BLaER1 treated with 17β-estradiol and CSF1 and Interleukin-3, amounts not matched to agents 10 nM and 100 nM (cell line): ENCODE data around the gene CWC27.
A peak's percentile ranks its signal among the peaks of the same experiment; 100 is the strongest.
"Not testable (repeated sequence)": the region's sequence is repeated elsewhere in the genome, so short reads cannot be mapped to it uniquely, and the experiment has no call there.

Source experiments
- H3K27ac ChIP-seq, 11 experiments: shearing (Covaris generic); formaldehyde crosslinking; 2 replicates each; pipeline ENCODE4 v1.8.1; 2022
- H3K27me3 ChIP-seq, 11 experiments: shearing (Covaris generic); formaldehyde crosslinking; 2 replicates each; pipeline ENCODE4 v1.8.1; 2022
- H3K36me3 ChIP-seq, 11 experiments: shearing (Covaris generic); formaldehyde crosslinking; 2 replicates each; pipeline ENCODE4 v1.8.1; 2022
- H3K4me1 ChIP-seq, 10 experiments: shearing (Covaris generic); formaldehyde crosslinking; 2 replicates each; pipeline ENCODE4 v1.8.1; 2022
- H3K4me2 ChIP-seq, 11 experiments: shearing (Covaris generic); formaldehyde crosslinking; 2 replicates each; pipeline ENCODE4 v1.8.1; 2022
- H3K4me3 ChIP-seq, 10 experiments: shearing (Covaris generic); formaldehyde crosslinking; 2 replicates each; pipeline ENCODE4 v1.8.1; 2022
- H3K9ac ChIP-seq, 11 experiments: shearing (Covaris generic); formaldehyde crosslinking; 2 replicates each; pipeline ENCODE4 v1.8.1; 2022
- H3K9me3 ChIP-seq, 11 experiments: shearing (Covaris generic); formaldehyde crosslinking; replicated peaks in 1 of 11; 2 replicates each; pipeline ENCODE4 v1.8.1; 2022
- H4K20me1 ChIP-seq, 11 experiments: shearing (Covaris generic); formaldehyde crosslinking; 2 replicates each; pipeline ENCODE4 v1.8.1; 2022
- Cebpa-rat ChIP-seq, 11 experiments: shearing (Covaris generic); IDR thresholded peaks; 2 replicates each; pipeline ENCODE4 v1.8.1; 2022

The CWC27 gene

DNA sequence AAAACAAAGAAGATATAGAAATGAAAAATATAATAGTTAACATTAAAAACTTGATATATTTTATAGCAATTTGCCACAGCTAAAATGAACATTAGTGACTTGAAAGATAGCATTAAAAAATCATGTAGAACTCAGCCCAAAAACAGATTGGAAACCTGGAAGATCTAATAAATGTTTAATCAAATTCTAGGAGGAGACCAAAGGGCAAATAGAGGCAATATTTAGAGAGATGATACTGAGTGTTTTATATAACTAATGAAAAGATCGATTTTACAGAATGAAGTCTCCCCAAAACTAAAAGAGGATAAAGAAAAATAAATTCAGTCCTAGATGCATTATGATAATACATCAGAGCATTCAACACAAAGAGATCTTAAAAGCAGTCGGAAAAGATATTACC is 127.0 kb downstream of the CWC27 start:
- H3K9ac ChIP-seq, result no peak overlapping the region
- H3K36me3 ChIP-seq, result peaks cover 5 to 46% (median 20%) of the 10 kb centered on the region in 11 experiments; a peak in 20 of 22 replicates
- peaks cover 6 to 21% (median 12%) of the 10 kb centered on the region in 11 experiments; a peak in 13 of 22 replicates for H3K9me3 ChIP-seq
- no peak overlapping the region for H3K4me3 ChIP-seq
- no peak overlapping the region for H3K27ac ChIP-seq
- H4K20me1 ChIP-seq, result no peaks in the 10 kb centered on the region
- H3K4me1 ChIP-seq, result no peaks in the 10 kb centered on the region
- H3K4me2 ChIP-seq, result no peak overlapping the region
- H3K27me3 ChIP-seq, result no peaks in the 10 kb centered on the region
- TF ChIP-seq Cebpa-rat (IDR thresholded peaks at IDR 0.05), result no peak

GRCh38 chr5:64899838-64900237 is 131.1 kb downstream of the CWC27 start:
- Histone ChIP-seq H3K4me3 (no peak overlapping the region), H3K9me3 (peaks cover 6 to 21% (median 12%) of the 10 kb centered on the region in 11 experiments; a peak in 13 of 22 replicates), H3K4me2 (no peak overlapping the region), H3K4me1 (no peaks in the 10 kb centered on the region), H3K27ac (no peak overlapping the region), H3K9ac (no peak overlapping the region), H3K27me3 (no peaks in the 10 kb centered on the region), H3K36me3 (peaks cover 4 to 33% (median 15%) of the 10 kb centered on the region in 11 experiments; a peak in 20 of 22 replicates), H4K20me1 (no peaks in the 10 kb centered on the region)
- no peak for TF ChIP-seq Cebpa-rat (IDR thresholded peaks at IDR 0.05)

GRCh38 chr5:64900618-64901017 is 131.9 kb downstream of the CWC27 start:
- no peak overlapping the region for H3K4me2 ChIP-seq
- TF ChIP-seq Cebpa-rat (IDR thresholded peaks at IDR 0.05), result no peak
- H3K27ac ChIP-seq, result no peak overlapping the region
- H3K36me3 ChIP-seq, result peaks cover 4 to 27% (median 15%) of the 10 kb centered on the region in 11 experiments; a peak in 20 of 22 replicates
- no peak overlapping the region for H3K9ac ChIP-seq
- H3K9me3 ChIP-seq, result peaks cover 7 to 21% (median 12%) of the 10 kb centered on the region in 11 experiments; a peak in 13 of 22 replicates
- H3K4me3 ChIP-seq, result no peak overlapping the region
- H3K27me3 ChIP-seq, result no peaks in the 10 kb centered on the region
- no peaks in the 10 kb centered on the region for H4K20me1 ChIP-seq
- H3K4me1 ChIP-seq, result no peaks in the 10 kb centered on the region

DNA sequence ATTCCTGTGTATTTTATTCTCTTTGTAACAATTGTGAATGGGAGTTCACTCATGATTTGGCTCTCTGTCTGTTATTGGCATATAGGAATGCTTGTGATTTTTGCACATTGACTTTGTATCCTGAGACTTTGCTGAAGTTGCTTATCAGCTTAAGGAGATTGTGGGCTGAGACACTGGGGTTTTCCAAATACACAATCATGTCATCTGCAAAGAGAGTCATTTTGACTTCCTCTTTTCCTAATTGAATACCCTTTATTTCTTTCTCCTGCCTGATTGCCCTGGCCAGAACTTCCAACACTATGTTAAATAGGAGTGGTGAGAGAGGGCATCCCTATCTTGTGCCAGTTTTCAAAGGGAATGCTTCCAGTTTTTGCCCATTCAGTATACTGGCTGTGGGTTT is 138.7 kb downstream of the CWC27 start:
- not testable (repeated sequence) for H3K4me2 ChIP-seq, H3K4me1 ChIP-seq, H3K27ac ChIP-seq, H3K9ac ChIP-seq, H3K27me3 ChIP-seq, H3K4me3 ChIP-seq, H4K20me1 ChIP-seq
- peaks cover 4 to 17% (median 13%) of the 10 kb centered on the region in 11 experiments; a peak in 19 of 22 replicates for H3K9me3 ChIP-seq
- H3K36me3 ChIP-seq, result peaks cover 0 to 18% (median 10%) of the 10 kb centered on the region in 11 experiments; a peak in 14 of 22 replicates

- Histone ChIP-seq H3K9me3 (peaks cover 12 to 29% (median 23%) of the 10 kb centered on the region in 11 experiments), H3K4me1 (peaks cover 0 to 10% (median 4%) of the 10 kb centered on the region in 10 experiments; a peak in 10 of 20 replicates), H3K27me3 (no peaks in the 10 kb centered on the region), H3K4me3 (no peak overlapping the region), H3K27ac (no peak overlapping the region), H3K4me2 (no peak overlapping the region), H4K20me1 (no peaks in the 10 kb centered on the region), H3K9ac (no peak overlapping the region), H3K36me3 (peaks cover 6 to 32% (median 13%) of the 10 kb centered on the region in 11 experiments; a peak in 18 of 22 replicates)
- no peak for TF ChIP-seq Cebpa-rat (IDR thresholded peaks at IDR 0.05)
Observed at GRCh38 chr5:64914396-64914795, 145.7 kb downstream of the CWC27 start.

DNA sequence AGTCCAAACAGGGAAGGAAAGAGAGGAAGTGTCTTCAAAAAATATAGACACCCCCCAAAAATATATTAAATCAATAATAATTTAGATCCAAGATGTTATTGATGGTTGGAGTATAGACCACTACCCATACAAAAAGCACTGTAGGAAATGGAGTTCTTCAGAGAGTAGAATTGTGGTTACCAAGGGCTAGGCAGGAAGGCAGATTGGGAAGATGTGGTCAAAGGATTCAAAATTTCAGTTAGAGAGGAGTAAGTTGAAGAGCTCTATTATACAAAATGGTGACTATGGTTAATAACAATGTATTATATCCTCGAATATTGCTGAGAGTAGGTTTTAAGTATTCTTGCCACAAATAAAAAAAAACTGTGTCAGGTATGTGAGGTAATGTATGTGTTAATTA is 149.4 kb downstream of the CWC27 start:
- H3K36me3 ChIP-seq, result peaks cover 27 to 44% (median 36%) of the 10 kb centered on the region in 11 experiments; a peak in 21 of 22 replicates
- 0 out of 20 replicates have a peak overlapping the region, but pooled peaks of 1 of the 10 experiments have one; percentile 6 for H3K4me3 ChIP-seq
- peaks cover 0 to 10% (median 4%) of the 10 kb centered on the region in 10 experiments; a peak in 10 of 20 replicates for H3K4me1 ChIP-seq
- peak overlapping the region in 6 of 11 experiments; percentile 11 to 47 (median 33); a peak in 5 of 22 replicates for H3K4me2 ChIP-seq
- no peaks in the 10 kb centered on the region for H3K27me3 ChIP-seq
- H3K27ac ChIP-seq, result no peak overlapping the region
- TF ChIP-seq Cebpa-rat (IDR thresholded peaks at IDR 0.05), result no peak
- no peaks in the 10 kb centered on the region for H4K20me1 ChIP-seq
- H3K9me3 ChIP-seq, result peaks cover 33 to 53% (median 46%) of the 10 kb centered on the region in 11 experiments
- H3K9ac ChIP-seq, result no peak overlapping the region

DNA sequence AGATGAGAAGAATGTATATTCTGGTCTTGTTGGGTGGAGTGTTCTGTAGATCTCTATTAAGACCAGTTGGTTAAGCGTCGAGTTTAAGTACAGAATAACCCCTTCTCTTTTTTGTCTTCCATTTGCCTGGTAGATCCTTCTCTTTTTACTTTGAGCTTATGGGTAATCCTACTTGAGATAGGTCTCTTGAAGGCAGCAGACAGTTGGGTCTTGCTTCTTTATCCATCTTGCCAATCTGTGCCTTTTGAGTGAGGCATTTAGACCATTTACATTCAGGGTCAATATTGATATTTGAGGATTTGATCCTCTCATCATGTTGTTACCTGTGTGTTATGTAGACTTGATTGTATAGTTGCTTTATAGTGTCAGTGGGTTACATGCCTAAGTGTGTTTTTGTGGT is 152.7 kb downstream of the CWC27 start:
- no peak overlapping the region for H3K4me2 ChIP-seq
- peaks cover 0 to 10% (median 4%) of the 10 kb centered on the region in 10 experiments; a peak in 10 of 20 replicates for H3K4me1 ChIP-seq
- no peaks in the 10 kb centered on the region for H4K20me1 ChIP-seq
- H3K9ac ChIP-seq, result no peak overlapping the region
- H3K9me3 ChIP-seq, result peaks cover 33 to 56% (median 46%) of the 10 kb centered on the region in 11 experiments
- H3K27ac ChIP-seq, result no peak overlapping the region
- no peaks in the 10 kb centered on the region for H3K27me3 ChIP-seq
- H3K36me3 ChIP-seq, result peaks cover 27 to 47% (median 38%) of the 10 kb centered on the region in 11 experiments
- no peak for TF ChIP-seq Cebpa-rat (IDR thresholded peaks at IDR 0.05)
- no peak overlapping the region for H3K4me3 ChIP-seq

GRCh38 chr5:64923151-64923685 is 154.5 kb downstream of the CWC27 start:
- Histone ChIP-seq H3K4me1 (peaks cover 0 to 6% (median under 1%) of the 10 kb centered on the region in 10 experiments; a peak in 10 of 20 replicates), H3K36me3 (peaks cover 26 to 44% (median 32%) of the 10 kb centered on the region in 11 experiments), H3K27me3 (no peaks in the 10 kb centered on the region), H3K4me3 (no peak overlapping the region), H3K4me2 (no peak overlapping the region), H3K9me3 (peaks cover 30 to 44% (median 37%) of the 10 kb centered on the region in 11 experiments), H3K27ac (no peak overlapping the region), H4K20me1 (no peaks in the 10 kb centered on the region), H3K9ac (no peak overlapping the region)
- no peak for TF ChIP-seq Cebpa-rat (IDR thresholded peaks at IDR 0.05)

DNA sequence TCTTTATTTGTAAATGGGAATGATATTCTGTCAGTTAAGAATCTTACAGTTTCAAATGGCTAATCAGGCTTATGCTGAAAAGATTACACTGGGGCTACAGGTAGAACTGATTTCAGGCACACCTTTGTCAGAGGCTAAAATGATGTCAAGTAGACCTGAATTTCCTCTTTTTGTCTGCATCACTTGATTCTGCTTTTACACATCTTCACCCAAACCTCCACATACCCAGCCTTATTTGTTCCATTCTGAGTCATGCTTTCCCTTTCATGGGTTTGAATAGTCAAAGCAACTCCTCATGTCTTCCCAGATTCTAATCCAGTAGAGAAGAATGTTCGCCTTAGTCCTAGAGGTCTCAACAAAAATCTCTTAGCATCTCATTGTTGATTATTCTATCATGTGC is 156.4 kb downstream of the CWC27 start:
- H4K20me1 ChIP-seq, result no peaks in the 10 kb centered on the region
- no peak overlapping the region for H3K9ac ChIP-seq
- TF ChIP-seq Cebpa-rat (IDR thresholded peaks at IDR 0.05), result no peak
- H3K27me3 ChIP-seq, result no peaks in the 10 kb centered on the region
- H3K4me3 ChIP-seq, result no peak overlapping the region
- H3K36me3 ChIP-seq, result peaks cover 20 to 44% (median 30%) of the 10 kb centered on the region in 11 experiments
- no peak overlapping the region for H3K4me2 ChIP-seq
- peaks cover 0 to 4% (median 0%) of the 10 kb centered on the region in 10 experiments; a peak in 2 of 20 replicates for H3K4me1 ChIP-seq
- H3K9me3 ChIP-seq, result peaks cover 27 to 35% (median 29%) of the 10 kb centered on the region in 11 experiments
- H3K27ac ChIP-seq, result no peak overlapping the region
